ENCODE results near the gene HNF4A. TPM values are rescaled to one million over a fixed set of nuclear protein-coding genes. Genes with fewer than 3 reads are reported as not detected.

Gene HNF4A
- total RNA-seq, 1 experiment from 2014 or later, result 0.15 TPM

GRCh38 chr20:44429419-44430269 lies 74.1 kb downstream of the HNF4A start:
- no peak overlapping the region for H3K27ac Mint-ChIP-seq
- CTCF ChIA-PET, result interaction anchor here (1.0 to 1.2 kb wide), 2 partner anchors 20 kb away, joined by 3 to 4 read pairs; no protein-coding TSS in a partner anchor

More at GRCh38 chr20:44429419-44430269, 74.1 kb downstream of the HNF4A start:
- H3K4me1 Mint-ChIP-seq, result no peaks in the 10 kb centered on the region
- TF ChIP-seq ARID4B (CRISPR knock-in tag; IDR thresholded peaks at IDR 0.05; ENCODE audit: borderline replicate concordance), result no peak
- TF ChIP-seq SMAD4 (CRISPR knock-in tag; IDR thresholded peaks at IDR 0.05), result no peak
- no peak for TF ChIP-seq USF2 (CRISPR knock-in tag; IDR thresholded peaks at IDR 0.05)
- no peak for TF ChIP-seq MYBL2 (CRISPR knock-in tag; IDR thresholded peaks at IDR 0.05)
- TF ChIP-seq ZNF219 (CRISPR knock-in tag; IDR thresholded peaks at IDR 0.05; ENCODE audit: borderline replicate concordance), result no peak
- TF ChIP-seq TEAD1 (CRISPR knock-in tag; IDR thresholded peaks at IDR 0.05), result no peak
- TF ChIP-seq ESRRA (CRISPR knock-in tag; IDR thresholded peaks at IDR 0.05; ENCODE audit: borderline replicate concordance), result no peak
- no peak for TF ChIP-seq PREB (CRISPR knock-in tag; IDR thresholded peaks at IDR 0.05; ENCODE audit: borderline replicate concordance)
- TF ChIP-seq ATF2 (CRISPR knock-in tag; IDR thresholded peaks at IDR 0.05; ENCODE audit: borderline replicate concordance, low read depth), result no peak
- no peak for TF ChIP-seq CREM (CRISPR knock-in tag; IDR thresholded peaks at IDR 0.05)
- no peak for TF ChIP-seq PRRX2 (CRISPR knock-in tag; IDR thresholded peaks at IDR 0.05)
- TF ChIP-seq CDX4 (CRISPR knock-in tag; IDR thresholded peaks at IDR 0.05; ENCODE audit: borderline replicate concordance), result no peak
- TF ChIP-seq ZNF121 (CRISPR knock-in tag; IDR thresholded peaks at IDR 0.05), result no peak
- no peaks in the 10 kb centered on the region for H3K36me3 Mint-ChIP-seq
- no peaks in the 10 kb centered on the region for H3K27me3 Mint-ChIP-seq (ENCODE audit: low read depth)
- POLR2A ChIA-PET, result no interaction called here
- no peaks in the 10 kb centered on the region for H3K9me3 Mint-ChIP-seq
- H3K4me3 Mint-ChIP-seq, result no peak overlapping the region
- DNase-seq (ENCODE audit: low spot score), result no peak
- ATAC-seq, result no peak
